ENCODE measurements around the gene ADAM12. TPM values are rescaled to one million over a fixed set of nuclear protein-coding genes. Genes with fewer than 3 reads are reported as not detected.

ADAM12 gene
- polyA plus RNA-seq, 1 donor from 2014 or later, result 0.09 TPM

DNA sequence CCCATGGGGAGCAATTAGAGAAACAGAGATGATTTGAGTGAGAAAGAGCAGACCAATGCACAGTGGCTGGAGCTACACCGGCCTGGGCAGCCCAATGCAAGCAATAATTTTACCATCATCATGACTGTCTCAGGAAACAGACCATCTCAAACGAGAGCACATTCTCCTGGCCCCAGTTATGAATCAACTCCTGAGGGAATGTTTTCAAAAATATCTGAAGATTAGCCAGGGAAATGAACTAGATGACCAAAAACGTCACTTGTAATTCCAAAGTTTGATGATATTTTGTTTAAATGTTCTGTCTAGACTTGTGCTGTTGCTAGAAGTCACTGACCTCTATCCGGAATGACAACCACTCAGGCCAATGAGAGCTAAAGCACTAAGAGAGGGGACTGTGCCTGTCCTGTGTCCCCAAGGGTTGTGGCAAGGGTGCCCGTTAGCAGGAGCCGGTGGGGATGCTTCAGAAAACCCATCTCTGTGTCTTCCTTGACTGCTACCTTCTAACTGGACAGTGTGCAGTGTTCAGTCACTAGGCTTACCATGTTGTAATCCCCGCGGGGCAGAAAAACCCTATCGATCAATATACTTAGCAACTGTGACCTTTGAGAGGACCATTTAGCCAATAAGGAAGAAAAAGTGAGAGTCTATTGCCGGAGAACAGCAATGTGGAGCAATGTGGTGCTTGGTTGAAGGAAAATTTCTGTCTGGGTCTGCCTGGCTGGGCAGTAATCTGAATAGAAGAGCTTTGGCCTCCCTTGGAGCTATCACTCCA, 202.4 kb downstream of the ADAM12 start:
- no peaks in the 10 kb centered on the region for H3K9me2 ChIP-seq (ENCODE audit: insufficient read depth, low read length)
- H3K36me3 ChIP-seq (ENCODE audit: insufficient read depth, low read length), result no peaks in the 10 kb centered on the region
- no peaks in the 10 kb centered on the region for H3K9me3 ChIP-seq (ENCODE audit: low read length)
- H3K4me3 ChIP-seq (ENCODE audit: low read length), result no peak overlapping the region
- no peaks in the 10 kb centered on the region for H3K79me2 ChIP-seq (replicated peaks; ENCODE audit: insufficient read depth, low read length)
- no peak overlapping the region for H3K4me2 ChIP-seq (ENCODE audit: low read length)
- no peaks in the 10 kb centered on the region for H4K20me1 ChIP-seq (ENCODE audit: insufficient read depth)
- no peaks in the 10 kb centered on the region for H3F3A ChIP-seq (ENCODE audit: insufficient read depth, low read length, poor library complexity, severe bottlenecking)
- H3K27ac ChIP-seq (ENCODE audit: low read length), result no peak overlapping the region
- TF ChIP-seq EZH2 (IDR thresholded peaks at IDR 0.05; ENCODE audit: borderline replicate concordance, insufficient read depth, low read length, poor library complexity, severe bottlenecking) (no peak), MXI1 (conservative IDR thresholded peaks at IDR 0.05; ENCODE audit: poor library complexity, severe bottlenecking) (no peak), EP300 (conservative IDR thresholded peaks at IDR 0.05; ENCODE audit: poor library complexity, severe bottlenecking) (no peak), RAD21 (conservative IDR thresholded peaks at IDR 0.05) (no peak), POLR2AphosphoS5 (IDR thresholded peaks at IDR 0.05) (no peak), TAF1 (IDR thresholded peaks at IDR 0.05; ENCODE audit: low read depth) (no peak), SMC3 (conservative IDR thresholded peaks at IDR 0.05; ENCODE audit: poor library complexity) (no peak)
- TF ChIP-seq, protein P1, sequence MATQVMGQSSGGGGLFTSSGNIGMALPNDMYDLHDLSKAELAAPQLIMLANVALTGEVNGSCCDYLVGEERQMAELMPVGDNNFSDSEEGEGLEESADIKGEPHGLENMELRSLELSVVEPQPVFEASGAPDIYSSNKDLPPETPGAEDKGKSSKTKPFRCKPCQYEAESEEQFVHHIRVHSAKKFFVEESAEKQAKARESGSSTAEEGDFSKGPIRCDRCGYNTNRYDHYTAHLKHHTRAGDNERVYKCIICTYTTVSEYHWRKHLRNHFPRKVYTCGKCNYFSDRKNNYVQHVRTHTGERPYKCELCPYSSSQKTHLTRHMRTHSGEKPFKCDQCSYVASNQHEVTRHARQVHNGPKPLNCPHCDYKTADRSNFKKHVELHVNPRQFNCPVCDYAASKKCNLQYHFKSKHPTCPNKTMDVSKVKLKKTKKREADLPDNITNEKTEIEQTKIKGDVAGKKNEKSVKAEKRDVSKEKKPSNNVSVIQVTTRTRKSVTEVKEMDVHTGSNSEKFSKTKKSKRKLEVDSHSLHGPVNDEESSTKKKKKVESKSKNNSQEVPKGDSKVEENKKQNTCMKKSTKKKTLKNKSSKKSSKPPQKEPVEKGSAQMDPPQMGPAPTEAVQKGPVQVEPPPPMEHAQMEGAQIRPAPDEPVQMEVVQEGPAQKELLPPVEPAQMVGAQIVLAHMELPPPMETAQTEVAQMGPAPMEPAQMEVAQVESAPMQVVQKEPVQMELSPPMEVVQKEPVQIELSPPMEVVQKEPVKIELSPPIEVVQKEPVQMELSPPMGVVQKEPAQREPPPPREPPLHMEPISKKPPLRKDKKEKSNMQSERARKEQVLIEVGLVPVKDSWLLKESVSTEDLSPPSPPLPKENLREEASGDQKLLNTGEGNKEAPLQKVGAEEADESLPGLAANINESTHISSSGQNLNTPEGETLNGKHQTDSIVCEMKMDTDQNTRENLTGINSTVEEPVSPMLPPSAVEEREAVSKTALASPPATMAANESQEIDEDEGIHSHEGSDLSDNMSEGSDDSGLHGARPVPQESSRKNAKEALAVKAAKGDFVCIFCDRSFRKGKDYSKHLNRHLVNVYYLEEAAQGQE (IDR thresholded peaks at IDR 0.05; ENCODE audit: borderline replicate concordance), result no peak
- TF ChIP-seq, protein P2, sequence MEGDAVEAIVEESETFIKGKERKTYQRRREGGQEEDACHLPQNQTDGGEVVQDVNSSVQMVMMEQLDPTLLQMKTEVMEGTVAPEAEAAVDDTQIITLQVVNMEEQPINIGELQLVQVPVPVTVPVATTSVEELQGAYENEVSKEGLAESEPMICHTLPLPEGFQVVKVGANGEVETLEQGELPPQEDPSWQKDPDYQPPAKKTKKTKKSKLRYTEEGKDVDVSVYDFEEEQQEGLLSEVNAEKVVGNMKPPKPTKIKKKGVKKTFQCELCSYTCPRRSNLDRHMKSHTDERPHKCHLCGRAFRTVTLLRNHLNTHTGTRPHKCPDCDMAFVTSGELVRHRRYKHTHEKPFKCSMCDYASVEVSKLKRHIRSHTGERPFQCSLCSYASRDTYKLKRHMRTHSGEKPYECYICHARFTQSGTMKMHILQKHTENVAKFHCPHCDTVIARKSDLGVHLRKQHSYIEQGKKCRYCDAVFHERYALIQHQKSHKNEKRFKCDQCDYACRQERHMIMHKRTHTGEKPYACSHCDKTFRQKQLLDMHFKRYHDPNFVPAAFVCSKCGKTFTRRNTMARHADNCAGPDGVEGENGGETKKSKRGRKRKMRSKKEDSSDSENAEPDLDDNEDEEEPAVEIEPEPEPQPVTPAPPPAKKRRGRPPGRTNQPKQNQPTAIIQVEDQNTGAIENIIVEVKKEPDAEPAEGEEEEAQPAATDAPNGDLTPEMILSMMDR (IDR thresholded peaks at IDR 0.05; ENCODE audit: poor library complexity, severe bottlenecking), result no peak
- no peaks in the 10 kb centered on the region for H3K27me3 ChIP-seq (ENCODE audit: insufficient read depth, low read depth, low read length)
- H2AFZ ChIP-seq (ENCODE audit: low read depth, low read length), result no peak overlapping the region
- no peak overlapping the region for H3K9ac ChIP-seq (ENCODE audit: low read length)

DNA sequence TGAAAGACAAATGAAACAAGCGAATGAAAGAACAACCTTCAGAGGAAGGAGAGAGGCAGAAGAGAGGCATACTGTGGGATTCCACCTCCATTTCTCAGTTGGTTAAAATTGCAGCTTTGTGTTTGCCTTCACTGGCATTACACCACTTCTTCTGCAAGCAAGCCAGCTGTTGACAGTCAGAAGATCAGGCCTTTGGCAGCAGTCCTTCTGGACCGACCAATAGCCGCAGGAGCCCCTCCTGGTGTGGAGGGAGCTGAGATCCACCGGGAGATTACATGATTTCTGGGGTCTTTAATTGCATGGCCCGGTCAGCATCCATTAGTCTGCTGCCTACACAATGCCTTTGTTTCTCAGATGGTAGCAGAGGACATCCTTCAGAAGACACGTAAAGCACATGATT, 206.7 kb downstream of the ADAM12 start:
- no peak overlapping the region for H3K27ac ChIP-seq (ENCODE audit: low read length)
- H2AFZ ChIP-seq (ENCODE audit: low read depth, low read length), result no peak overlapping the region
- no peak overlapping the region for H3K4me2 ChIP-seq (ENCODE audit: low read length)
- no peaks in the 10 kb centered on the region for H3K36me3 ChIP-seq (ENCODE audit: insufficient read depth, low read length)
- H3K9me3 ChIP-seq (ENCODE audit: low read length), result no peaks in the 10 kb centered on the region
- no peaks in the 10 kb centered on the region for H3K27me3 ChIP-seq (ENCODE audit: insufficient read depth, low read depth, low read length)
- H3K9ac ChIP-seq (ENCODE audit: low read length), result no peak overlapping the region
- no peak overlapping the region for H3K4me3 ChIP-seq (ENCODE audit: low read length)
- H3K79me2 ChIP-seq (replicated peaks; ENCODE audit: insufficient read depth, low read length), result no peaks in the 10 kb centered on the region
- H4K20me1 ChIP-seq (ENCODE audit: insufficient read depth), result no peaks in the 10 kb centered on the region
- H3F3A ChIP-seq (ENCODE audit: insufficient read depth, low read length, poor library complexity, severe bottlenecking), result no peaks in the 10 kb centered on the region
- H3K9me2 ChIP-seq (ENCODE audit: insufficient read depth, low read length), result no peaks in the 10 kb centered on the region
- no peak for TF ChIP-seq MXI1 (conservative IDR thresholded peaks at IDR 0.05; ENCODE audit: poor library complexity, severe bottlenecking)
- TF ChIP-seq POLR2AphosphoS5 (IDR thresholded peaks at IDR 0.05), result no peak
- TF ChIP-seq, protein P1 (IDR thresholded peaks at IDR 0.05; ENCODE audit: borderline replicate concordance), result no peak
- TF ChIP-seq RAD21 (conservative IDR thresholded peaks at IDR 0.05), result no peak
- TF ChIP-seq, protein P2 (IDR thresholded peaks at IDR 0.05; ENCODE audit: poor library complexity, severe bottlenecking), result no peak
- no peak for TF ChIP-seq EZH2 (IDR thresholded peaks at IDR 0.05; ENCODE audit: borderline replicate concordance, insufficient read depth, low read length, poor library complexity, severe bottlenecking)
- no peak for TF ChIP-seq EP300 (conservative IDR thresholded peaks at IDR 0.05; ENCODE audit: poor library complexity, severe bottlenecking)
- no peak for TF ChIP-seq SMC3 (conservative IDR thresholded peaks at IDR 0.05; ENCODE audit: poor library complexity)
- TF ChIP-seq TAF1 (IDR thresholded peaks at IDR 0.05; ENCODE audit: low read depth), result no peak
